ENCODE data around the gene CCDC92.
"Not testable (repeated sequence)": the region's sequence is repeated elsewhere in the genome, so short reads cannot be mapped to it uniquely, and the experiment has no call there.

Gene CCDC92

DNA sequence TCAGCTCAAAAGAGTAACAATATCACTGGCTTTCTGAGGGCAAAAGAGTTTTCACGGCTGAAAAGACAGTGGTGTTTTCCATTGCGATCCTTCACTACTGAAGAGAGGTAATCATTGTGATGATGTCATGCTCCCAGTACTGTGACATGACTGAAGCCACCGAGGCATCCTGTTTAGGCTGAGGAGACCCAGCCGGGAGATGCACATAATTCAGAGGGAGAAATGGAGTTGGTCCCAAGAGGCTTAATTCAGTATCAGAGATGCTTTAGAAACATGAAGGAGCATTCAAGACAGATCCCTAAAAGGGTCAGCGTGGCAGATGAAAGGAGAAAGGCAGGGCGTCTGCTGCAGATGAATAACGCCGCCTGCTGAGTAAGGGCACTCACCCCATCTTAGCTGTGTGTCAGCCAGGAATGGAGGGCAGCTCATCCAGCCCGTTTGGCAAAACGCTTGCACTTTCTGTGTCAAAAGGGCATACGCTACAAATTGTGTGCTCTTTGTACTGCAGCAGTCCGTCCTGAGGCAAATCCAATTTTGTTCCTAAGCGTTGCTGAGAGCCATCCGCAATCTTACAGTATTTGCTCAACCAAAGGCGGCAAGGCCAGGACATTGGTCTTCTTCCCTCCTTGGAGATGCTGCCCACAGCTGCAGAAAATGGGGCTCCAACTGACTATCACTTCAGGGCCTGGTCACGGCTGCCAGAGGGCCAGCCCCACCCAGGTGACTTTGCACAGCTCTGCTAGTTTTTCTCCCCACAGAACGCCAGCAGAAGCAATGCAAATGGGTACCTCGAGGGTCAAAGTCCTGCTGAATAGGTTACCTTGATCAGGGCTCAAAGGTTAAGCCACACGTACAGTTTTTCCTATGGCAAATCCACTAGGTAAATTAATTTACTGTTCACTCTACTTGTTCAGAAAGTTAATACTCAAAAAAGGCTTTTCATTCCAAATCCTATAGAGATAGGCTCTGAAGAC, 23.5 kb downstream of the CCDC92 start:
- FAIRE-seq, result no peak

DNA sequence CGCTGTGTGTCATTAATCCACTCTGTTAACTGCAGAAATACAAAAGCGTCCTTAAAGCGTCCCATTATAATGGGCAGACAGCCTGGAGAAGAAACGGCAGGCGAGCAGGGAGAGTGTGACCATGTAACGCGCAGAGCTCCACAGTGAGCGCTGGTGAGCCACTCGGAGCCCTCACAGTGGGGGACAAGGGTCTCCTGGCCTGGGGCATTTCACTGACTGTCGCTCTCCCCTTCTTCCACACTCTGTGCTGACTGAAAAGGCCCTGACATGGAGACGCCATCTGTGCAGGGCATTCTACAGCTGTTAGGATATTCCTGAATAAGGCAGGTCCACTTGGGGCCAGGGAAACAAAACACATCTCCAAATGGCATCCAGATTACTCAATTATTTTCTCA, 24.2 kb downstream of the CCDC92 start:
- FAIRE-seq, result no peak

DNA sequence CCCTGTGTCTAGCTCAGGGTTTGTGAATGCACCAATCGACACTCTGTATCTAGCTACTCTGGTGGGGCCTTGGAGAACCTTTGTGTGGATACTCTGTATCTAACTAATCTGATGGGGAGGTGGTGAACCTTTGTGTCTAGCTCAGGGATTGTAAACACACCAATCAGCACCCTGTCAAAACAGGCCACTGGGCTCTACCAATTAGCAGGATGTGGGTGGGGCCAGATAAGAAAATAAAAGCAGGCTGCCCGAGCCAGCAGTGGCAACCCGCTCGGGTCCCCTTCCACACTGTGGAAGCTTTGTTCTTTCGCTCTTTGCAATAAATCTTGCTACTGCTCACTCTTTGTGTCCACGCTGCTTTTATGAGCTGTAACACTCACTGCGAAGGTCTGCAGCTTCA, 25.1 kb downstream of the CCDC92 start:
- not testable (repeated sequence) for FAIRE-seq

DNA sequence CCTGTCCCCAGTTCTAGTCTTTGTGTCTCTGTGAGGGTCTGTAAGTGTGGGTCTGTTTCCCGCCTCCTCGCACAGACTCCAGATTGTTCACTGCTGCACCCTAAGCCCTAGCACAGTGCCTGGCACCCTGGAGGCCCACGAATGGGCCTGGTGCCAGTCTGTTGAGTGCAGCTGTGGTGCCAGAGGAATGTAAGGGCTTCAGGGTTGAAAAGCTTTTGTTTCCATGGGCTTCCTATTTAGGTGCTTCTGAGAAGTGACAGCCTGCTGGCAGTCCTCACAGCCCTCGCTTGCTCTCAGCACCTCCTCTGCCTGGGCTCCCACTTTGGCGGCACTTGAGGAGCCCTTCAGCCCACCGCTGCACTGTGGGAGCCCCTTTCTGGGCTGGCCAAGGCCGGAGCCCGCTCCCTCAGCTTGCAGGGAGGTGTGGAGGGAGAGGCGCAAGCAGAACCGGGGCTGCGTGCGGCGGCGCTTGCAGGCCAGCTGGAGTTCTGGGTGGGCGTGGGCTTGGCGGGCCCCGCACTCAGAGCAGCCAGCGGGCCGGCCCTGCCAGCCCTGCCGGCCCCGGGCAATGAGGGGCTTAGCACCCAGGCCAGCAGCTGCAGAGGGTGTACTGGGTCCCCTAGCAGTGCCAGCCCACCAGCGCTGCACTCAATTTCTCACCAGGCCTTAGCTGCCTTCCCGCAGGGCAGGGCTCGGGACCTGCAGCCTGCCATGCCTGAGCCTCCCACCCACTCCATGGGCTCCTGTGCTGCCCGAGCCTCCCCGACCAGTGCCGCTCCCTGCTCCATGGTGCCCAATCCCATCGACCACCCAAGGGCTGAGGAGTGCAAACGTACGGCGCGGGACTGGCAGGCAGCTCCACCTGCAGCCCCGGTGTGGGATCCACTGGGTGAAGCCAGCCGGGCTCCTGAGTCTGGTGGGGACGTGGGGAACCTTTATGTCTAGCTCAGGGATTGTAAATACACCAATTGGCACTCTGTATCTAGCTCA, 25.8 kb downstream of the CCDC92 start:
- not testable (repeated sequence) for FAIRE-seq

DNA sequence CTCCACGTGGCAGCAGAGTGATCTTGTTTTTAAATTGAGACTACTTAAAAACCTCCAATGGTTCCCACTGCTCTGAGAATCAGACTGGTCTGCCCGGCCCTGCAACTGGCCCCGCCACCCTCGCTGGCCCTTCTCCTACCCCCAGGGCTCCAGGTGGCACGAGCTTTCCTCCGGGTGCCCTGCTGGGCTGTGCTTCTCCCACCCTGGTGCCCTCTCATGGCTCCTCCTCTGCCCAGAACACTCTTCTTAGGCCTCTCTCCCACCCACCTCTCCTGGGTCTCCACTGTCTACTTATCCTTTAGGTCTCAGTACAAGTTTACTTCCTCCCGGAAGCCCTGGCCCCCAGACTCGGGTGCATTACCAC, 26.5 kb downstream of the CCDC92 start:
- FAIRE-seq, result no peak

DNA sequence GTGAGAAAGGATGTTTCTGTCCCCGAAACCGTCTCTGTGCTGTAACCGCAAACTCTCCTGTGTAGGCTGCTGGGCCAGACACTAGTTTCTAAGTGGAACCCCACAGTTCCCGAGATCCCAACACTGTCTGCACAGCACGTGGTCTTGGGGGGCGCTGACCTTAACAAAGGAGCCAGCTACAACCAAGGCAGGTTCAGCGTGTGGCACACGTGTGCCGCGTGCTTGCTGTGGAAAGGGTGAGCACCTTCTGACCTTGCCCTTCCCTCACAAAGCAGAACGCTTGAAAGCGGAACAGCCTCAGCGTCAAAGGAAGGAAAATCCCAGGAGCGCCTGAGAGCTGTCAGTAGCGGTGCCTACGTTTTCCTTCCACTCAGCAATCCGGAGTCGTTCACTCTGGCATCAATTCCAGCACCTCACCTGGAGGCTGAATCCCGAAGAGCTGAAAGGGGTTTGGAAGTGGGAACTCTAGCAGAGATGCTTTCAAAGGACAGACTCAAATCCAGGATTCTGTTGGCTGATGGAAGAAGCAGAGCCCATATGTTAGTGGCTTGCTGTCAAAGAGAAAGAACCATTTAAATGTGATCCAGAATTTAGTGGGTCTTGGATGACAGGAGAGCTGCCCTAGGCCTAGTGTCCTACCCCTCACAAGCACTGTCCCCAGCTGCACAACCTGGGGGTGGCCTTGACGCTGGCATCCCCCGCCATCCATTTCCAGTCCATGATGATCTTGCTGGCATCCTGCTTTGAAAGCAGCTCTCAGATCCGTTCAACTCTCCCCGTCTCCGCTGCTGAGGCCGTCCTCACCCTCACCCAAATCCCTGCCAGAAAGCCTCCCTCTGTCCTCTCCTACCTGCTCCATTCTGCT, 27.1 kb downstream of the CCDC92 start:
- no peak for FAIRE-seq

DNA sequence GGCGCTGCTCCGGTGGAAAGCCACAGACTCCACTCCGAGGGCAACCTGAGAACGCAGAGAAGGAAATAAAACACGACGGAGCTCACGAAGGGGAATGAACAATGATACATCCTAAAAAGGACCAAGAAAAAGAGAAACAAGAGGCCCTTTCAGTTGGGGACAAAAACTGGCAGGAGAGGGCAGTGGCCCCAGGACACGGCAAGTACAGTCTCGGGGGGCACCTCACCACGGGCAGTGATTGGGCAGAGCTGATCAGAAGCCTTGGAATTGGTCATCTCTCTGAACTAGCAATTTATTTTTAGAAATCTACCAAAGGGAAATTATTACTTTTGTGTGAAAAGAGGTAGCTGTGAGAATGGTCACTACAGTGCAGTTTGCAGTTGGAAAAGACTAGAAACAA, 27.9 kb downstream of the CCDC92 start:
- no peak for FAIRE-seq

DNA sequence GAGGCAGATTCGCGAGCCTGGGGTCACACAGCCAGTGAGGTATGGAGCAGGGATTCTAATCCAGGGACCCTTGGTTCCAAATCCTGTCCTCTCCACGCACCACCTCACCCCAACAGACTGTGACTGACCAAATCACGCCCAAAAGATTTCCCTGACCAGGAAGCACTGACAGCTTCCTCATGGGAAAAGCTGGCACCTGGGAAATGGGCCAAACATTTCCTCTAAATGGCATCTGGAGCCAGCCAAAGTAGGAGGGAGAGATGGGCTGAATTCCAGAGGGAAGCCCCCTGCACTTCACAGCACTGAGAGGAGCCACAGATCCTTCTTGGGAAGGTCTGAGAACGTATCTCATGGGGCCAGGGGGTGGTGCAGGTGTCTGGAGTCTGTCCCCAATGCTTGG, 28.8 kb downstream of the CCDC92 start:
- no peak for FAIRE-seq

DNA sequence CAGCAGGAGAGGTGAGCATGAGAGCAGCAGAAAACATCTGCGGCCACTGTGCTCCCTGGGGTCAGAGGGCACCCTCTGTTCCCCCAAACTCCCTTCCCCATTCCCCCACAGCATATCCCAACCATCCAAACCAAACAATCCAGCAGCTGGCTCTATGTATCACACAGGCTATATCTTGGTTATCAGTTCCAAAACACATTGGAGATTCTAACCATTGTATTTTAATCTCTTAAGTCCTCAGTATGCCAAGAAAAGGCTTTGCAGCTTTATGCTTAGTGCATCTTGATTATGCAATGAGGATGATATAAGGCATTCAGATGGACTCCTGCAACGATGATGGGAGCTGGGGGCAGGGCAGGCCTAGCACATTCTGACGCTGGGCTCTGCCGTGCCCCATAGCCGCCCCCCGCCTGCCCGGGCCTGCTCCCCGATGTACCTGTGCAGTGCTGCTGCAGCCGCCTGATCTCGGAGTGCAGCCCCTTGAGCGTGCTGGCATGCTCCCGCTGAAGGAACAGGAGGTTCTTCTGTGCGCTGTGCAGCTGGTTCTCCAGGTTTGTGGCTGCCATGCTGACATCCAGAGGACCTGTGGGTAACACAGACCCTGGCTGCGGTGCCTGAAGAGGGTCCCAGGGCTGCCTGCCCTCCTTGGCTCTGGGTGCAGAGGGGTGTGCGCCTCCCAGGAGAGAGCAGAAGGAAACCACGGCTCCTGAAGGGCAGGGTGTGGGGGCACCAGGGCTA, 29.6 kb downstream of the CCDC92 start:
- FAIRE-seq, result no peak

DNA sequence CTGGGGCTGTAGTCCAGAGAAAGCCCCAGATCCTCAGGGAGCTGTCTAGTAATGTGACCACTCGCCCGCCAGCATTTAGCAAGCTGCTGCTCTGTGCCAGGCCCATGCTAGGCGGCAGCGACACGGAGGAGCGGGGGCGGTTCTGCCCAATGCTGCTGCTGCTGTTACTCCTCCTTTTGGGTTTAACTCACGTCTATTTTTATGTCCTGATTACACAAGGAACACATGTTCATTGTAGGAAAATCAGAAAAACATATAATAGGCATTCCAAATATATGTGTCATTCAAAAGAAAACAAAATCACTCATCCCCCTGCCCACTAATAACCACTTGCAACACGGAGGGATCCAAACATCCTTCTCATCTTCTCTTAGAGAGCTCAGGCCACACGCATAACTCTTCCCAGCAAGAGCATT, 30.4 kb downstream of the CCDC92 start:
- no peak for FAIRE-seq

DNA sequence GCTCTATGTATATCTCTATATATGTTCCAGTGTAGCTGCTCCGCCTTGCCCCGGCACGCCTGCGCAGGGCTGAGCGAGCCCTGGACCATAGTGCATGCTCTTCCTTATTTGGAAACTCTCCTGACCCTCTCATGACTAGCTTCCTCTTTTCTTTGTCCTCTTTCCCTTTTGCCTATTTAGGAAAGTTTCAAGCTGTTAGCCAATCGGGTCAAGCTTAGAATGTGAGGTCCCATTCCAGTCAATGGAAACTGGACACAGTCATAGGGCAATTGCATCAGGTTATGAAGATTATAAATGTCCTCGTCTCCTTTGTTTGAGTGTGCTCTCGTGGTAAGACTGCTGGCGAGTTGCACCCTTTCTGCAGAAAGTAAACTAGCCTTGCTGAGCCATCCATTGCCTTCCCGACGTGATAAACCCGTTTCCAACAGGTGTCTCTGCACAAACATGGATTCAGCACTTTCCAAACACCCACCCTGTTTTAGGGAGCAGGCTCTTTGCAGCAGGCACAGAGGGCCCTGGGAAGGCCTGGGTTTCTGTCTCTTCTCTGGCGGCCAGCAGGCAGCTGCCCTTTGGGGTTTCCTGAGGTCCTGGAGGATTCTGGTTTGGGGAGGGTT, 30.9 kb downstream of the CCDC92 start:
- FAIRE-seq, result no peak

DNA sequence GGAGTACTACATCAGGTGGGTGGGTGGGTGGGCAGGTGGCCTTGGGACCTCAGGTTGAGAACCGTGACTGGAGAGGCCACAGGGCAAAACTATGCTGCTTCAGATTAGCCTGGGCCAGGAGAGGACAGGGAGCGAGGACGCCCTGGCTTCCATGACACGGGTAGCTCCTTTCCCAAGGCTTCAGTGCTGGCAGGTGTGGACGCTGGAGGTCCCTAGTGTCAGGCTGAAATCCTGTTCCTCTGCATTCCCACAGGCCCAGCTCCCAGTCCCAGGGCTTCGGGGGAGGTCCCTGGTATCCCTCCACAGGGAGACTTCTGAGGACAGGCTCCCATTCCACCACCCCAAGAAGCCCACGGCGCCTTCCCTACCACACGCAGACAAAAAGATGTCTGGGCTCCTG, 31.6 kb downstream of the CCDC92 start:
- FAIRE-seq, result no peak

DNA sequence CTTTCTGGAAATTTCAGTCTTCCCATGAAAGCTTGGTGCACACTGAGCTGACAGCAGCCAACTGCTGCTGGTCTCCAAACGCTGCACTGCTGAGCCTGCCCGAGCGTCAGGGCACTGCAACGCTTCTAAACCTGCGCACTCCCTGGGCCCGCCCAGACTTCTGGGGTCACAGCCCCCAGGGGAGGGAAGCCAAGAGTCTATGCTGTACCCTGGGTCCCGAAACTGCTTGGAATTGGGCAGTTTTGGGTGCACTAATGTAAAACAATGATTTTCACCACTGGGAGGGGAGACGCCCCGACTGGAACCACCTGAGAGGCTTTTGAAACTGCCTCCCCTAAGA, 32.0 kb downstream of the CCDC92 start:
- no peak for FAIRE-seq

DNA sequence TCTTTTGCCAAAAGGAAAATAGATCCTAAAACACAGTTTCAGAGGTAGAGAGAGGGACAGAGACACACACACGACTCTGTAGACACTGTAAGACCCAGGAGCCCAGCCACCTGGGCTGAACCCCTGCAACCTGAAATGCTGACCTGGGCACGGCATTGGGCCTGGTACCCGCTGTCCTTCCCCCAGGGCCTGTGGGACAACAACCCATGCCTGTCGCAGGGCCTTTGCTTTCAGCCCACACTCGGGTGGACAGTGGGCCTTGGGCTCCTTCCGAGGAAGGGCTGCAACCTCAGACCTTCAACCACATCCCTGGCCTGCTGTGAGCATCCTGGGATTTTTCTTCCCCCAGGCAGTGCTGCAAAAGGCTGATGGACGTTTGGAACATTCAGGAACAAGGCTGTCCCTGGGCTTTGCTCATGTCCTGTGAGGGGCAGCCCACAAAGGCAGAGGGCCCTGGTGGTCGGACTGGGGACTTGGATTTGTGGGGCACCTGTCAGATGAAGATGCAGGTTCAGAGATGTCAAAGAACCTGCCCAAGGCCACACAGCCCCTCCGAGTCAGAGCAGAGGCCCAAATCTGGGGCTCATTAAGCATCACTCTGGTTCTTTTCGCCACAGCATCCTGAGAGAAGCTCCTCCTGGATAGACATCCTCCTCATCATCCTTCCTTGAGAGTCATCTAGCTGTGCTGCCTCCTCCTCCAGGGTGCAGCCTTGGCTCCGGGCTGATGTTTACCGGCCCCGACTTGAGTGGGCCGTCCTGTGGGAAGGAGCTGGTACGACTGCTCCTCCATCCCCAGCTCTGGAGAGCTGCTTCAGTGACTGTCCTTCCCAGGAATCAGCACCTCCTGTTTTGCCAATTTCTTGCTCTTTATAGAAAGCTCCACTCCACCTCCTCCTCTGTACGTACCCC, 32.7 kb downstream of the CCDC92 start:
- FAIRE-seq, result no peak

DNA sequence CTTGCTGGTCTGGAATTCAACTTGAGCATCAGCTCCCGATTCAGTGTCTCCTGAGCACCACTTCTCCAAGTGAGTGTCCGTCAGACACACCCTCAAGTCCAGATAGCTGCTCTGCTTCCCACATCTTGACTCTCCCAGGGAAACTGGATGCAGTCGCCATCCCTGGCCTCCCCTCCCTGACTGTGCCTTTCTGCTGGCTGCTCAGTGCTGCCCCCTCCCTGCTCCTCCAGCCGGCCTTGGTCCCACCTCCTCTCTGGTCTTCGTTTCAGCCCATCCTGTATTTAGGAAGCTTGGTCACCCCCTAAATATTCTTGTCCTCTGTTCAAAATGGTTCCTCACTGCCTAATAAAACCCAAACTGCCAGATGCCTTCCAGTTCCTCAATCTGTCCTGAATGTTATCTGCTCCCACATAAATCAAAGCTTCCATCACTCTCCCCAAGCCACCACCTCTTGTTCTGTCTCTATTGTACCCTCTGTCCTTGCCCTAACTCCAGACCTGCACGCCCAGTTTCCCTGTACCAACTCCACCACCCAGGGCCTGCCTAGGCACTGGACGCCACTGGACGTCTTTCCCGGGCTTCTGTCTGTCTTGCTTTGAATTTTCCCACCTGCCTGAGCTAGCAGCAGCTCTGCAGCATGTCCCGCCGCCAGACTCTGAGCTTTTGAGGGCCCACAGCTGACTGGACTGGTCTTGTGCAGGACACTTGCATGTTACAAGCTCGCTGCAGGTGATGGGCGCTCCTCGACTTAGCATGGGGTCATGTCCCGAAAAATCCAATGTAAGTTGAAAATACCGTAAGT, 33.8 kb downstream of the CCDC92 start:
- no peak for FAIRE-seq

DNA sequence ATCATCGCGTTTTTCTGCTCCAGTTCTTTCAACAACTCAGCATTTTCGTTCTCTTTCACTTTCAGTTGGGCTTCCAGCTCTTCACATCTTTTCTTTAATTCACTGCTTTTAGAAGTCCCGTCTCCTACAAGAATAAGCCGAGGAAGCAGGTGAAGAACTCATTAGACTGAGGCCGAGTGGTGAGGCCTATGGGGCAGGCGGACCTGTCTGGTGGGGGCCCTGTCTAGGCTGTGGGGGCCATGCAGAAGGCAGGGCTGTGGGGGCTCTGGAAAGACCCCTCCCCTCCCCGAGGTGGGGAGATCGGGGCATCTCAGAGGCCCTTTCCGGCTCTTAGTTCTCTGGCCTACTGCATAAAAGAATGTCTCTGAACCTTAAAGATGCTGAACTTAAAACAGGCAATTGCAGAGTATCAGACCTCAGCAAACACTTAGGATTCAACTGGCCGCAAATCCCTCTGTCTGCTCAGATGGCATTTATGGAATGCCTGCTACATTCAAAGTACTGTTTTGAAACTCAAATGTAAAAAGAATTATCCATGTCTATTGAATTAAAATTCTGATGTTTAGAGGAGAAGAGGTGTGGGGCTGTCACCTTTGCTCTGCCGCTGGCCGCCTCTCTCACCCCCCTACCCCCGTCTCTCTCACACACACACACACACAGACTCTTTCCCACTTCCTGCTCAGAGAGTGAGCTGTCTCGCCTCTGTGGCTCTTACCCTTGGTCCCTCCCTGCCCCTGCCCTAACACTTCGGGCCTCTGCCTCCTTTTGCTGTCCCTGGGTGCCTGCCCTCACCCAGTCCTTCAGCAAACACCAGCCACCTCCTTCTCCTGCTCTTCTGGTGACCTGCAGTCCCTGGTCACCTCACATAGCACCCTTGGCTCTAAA, 34.7 kb downstream of the CCDC92 start:
- no peak for FAIRE-seq

DNA sequence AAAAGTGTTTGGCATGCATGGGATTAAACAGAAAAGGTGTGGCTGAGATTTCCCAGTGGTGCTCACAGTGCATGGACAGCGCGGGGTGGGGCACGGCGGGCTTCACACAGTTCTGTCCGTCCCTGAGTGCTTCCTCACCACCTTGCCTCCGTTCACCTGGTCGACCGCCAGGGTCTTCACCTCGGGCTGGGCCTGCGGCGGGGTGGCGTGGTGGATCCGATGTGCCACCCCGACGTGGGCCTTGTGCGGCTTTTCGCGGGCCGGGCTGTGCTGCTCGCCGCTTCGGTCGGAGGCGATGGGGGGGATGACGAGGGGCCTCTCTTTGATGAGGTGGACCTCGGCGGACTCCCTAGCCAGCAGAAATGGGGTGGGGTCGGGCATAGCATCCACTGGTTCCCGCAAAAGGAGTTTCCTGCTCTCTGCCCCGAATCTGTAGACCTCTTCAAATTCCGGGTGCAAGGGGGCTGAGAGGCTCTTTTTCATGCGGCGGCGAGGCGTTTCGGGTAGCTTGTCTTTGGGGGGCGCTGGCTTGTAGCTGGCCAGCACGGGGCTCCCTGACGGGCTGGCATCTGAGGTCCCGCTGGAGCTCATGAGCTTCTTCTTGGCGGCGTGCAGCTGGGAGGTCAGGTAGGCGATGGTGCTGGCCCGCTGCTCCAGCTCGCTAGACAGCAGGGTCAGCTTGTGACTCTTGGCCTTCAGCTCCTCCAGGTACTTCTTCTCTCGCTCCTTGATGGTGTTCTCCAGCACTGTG, 35.5 kb downstream of the CCDC92 start:
- no peak for FAIRE-seq

DNA sequence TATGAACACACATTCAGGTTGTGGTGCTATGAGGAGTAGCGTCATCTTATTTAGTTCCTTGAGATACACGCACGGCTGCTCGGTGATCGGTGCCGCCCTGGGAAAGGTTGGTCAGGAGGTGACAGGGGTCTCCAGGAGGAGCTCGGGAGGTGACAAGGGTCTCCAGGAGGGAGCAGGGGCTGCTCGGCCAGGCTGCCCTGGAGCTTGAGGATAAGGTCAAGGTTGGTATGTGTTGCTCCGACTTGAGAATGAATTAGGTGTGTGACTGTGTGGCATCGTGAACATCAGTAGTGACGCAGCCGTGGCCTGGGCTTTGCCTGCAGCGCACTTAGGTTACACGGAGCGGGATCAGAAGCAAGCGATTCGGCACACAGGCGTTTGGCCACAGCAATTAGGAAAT, 36.2 kb downstream of the CCDC92 start:
- FAIRE-seq, result no peak
